ENCODE data around the gene TAS1R3. TPM values are rescaled to one million over a fixed set of nuclear protein-coding genes. Genes with fewer than 3 reads are reported as not detected.

The TAS1R3 gene
- total and polyA plus RNA-seq, 9 donors, result 0.07 to 0.40 (median 0.24) TPM; not detected in 2

GRCh38 chr1:1317420-1317819 is 13.7 kb upstream of the TAS1R3 start:
- 79 to 86% (median 85%) methylated on average over 6 of the region's 6 CpGs for WGBS, 3 donors
- Histone ChIP-seq H3K4me1 (ENCODE audit: insufficient read depth) (peaks cover 6% of the 10 kb centered on the region), H3K36me3 (no peaks in the 10 kb centered on the region), H3K27ac (peak overlapping the region; percentile 43 to 44), H3K9me3 (no peaks in the 10 kb centered on the region), H3K27me3 (no peaks in the 10 kb centered on the region), H3K4me3 (no peak overlapping the region)
- TF ChIP-seq CTCF (IDR thresholded peaks at IDR 0.05) (no peak), POLR2A (IDR thresholded peaks at IDR 0.05) (no peak)
- DNase-seq, result no peak
- intact Hi-C loops (cut with DNase I), result loop anchor here in 1 of 4 donors (10.0 kb wide), 1 partner anchor 187 kb away; no protein-coding TSS in a partner anchor

- peak overlapping the region; percentile 43 to 51 for H3K27ac ChIP-seq
- no peaks in the 10 kb centered on the region for H3K27me3 ChIP-seq
- intact Hi-C loops (cut with DNase I), result loop anchor here in 1 of 4 donors (10.0 kb wide), 1 partner anchor 187 kb away; no protein-coding TSS in a partner anchor
- H3K4me3 ChIP-seq, result no peak overlapping the region
- WGBS, 3 donors, result 10 to 18% (median 16%) methylated on average over 9 of the region's 9 CpGs
- H3K36me3 ChIP-seq, result no peaks in the 10 kb centered on the region
- peaks cover 6% of the 10 kb centered on the region for H3K4me1 ChIP-seq (ENCODE audit: insufficient read depth)
- H3K9me3 ChIP-seq, result no peaks in the 10 kb centered on the region
- DNase-seq, result peak; percentile 89 to 96 (median 94)
- TF ChIP-seq CTCF (IDR thresholded peaks at IDR 0.05) (no peak), POLR2A (IDR thresholded peaks at IDR 0.05) (no peak)
Observed at GRCh38 chr1:1318131-1318652, 12.9 kb upstream of the TAS1R3 start.

GRCh38 chr1:1318777-1319645 is 12.1 kb upstream of the TAS1R3 start:
- TF ChIP-seq CTCF (IDR thresholded peaks at IDR 0.05) (no peak), POLR2A (IDR thresholded peaks at IDR 0.05) (no peak), EP300 (IDR thresholded peaks at IDR 0.05) (no peak)
- Histone ChIP-seq H3K4me3 (no peak overlapping the region), H3K27ac (peak overlapping the region in 1 of 2 donors; percentile 51), H3K36me3 (no peaks in the 10 kb centered on the region), H3K27me3 (no peaks in the 10 kb centered on the region), H3K9me3 (no peaks in the 10 kb centered on the region), H3K4me1 (ENCODE audit: insufficient read depth) (peaks cover 10% of the 10 kb centered on the region)
- WGBS, 3 donors, result 74 to 82% (median 78%) methylated on average over 36 of the region's 36 CpGs
- intact Hi-C loops (cut with DNase I), result loop anchor here in 1 of 4 donors (10.0 kb wide), 1 partner anchor 186 kb away; no protein-coding TSS in a partner anchor
- peak in 1 of 5 donors; percentile 48 for DNase-seq

GRCh38 chr1:1319646-1319941 is 11.5 kb upstream of the TAS1R3 start:
- Histone ChIP-seq H3K4me3 (no peak overlapping the region), H3K9me3 (no peaks in the 10 kb centered on the region), H3K36me3 (no peaks in the 10 kb centered on the region), H3K27ac (no peak overlapping the region), H3K4me1 (ENCODE audit: insufficient read depth) (peaks cover 10% of the 10 kb centered on the region), H3K27me3 (no peaks in the 10 kb centered on the region)
- no peak for TF ChIP-seq EP300 (IDR thresholded peaks at IDR 0.05)
- TF ChIP-seq POLR2A (IDR thresholded peaks at IDR 0.05), result no peak
- TF ChIP-seq CTCF (IDR thresholded peaks at IDR 0.05), result no peak
- WGBS, 3 donors, result 88 to 93% (median 92%) methylated on average over 13 of the region's 13 CpGs
- intact Hi-C loops (cut with DNase I), result loop anchor here in 1 of 4 donors (10.0 kb wide), 1 partner anchor 185 kb away; no protein-coding TSS in a partner anchor
- DNase-seq, result no peak
